Measurements from ENCODE around the gene PSMD12.

PSMD12 gene

GRCh38 chr17:67290711-67291291 lies 75.6 kb downstream of the PSMD12 start:
- Histone ChIP-seq H3K27me3 (ENCODE audit: control insufficient read depth, insufficient read depth, low read length) (no peaks in the 10 kb centered on the region), H3K9ac (ENCODE audit: low read depth, low read length) (no peak overlapping the region), H3K36me3 (ENCODE audit: control insufficient read depth, insufficient read depth, low read length) (no peaks in the 10 kb centered on the region), H3K9me3 (ENCODE audit: control insufficient read depth, insufficient read depth, low read length) (no peaks in the 10 kb centered on the region), H3K4me3 (ENCODE audit: low read depth, low read length) (no peak overlapping the region), H3K4me1 (ENCODE audit: control insufficient read depth, insufficient read depth, low read length) (peaks cover 4% of the 10 kb centered on the region)

GRCh38 chr17:67290244-67290643 lies 76.1 kb downstream of the PSMD12 start:
- Histone ChIP-seq H3K27me3 (ENCODE audit: control insufficient read depth, insufficient read depth, low read length) (no peaks in the 10 kb centered on the region), H3K9me3 (ENCODE audit: control insufficient read depth, insufficient read depth, low read length) (no peaks in the 10 kb centered on the region), H3K9ac (ENCODE audit: low read depth, low read length) (no peak overlapping the region), H3K36me3 (ENCODE audit: control insufficient read depth, insufficient read depth, low read length) (no peaks in the 10 kb centered on the region), H3K4me1 (ENCODE audit: control insufficient read depth, insufficient read depth, low read length) (peaks cover 4% of the 10 kb centered on the region), H3K4me3 (ENCODE audit: low read depth, low read length) (no peak overlapping the region)

GRCh38 chr17:67289181-67289876 lies 77.0 kb downstream of the PSMD12 start:
- no peak overlapping the region for H3K4me3 ChIP-seq (ENCODE audit: low read depth, low read length)
- no peaks in the 10 kb centered on the region for H3K36me3 ChIP-seq (ENCODE audit: control insufficient read depth, insufficient read depth, low read length)
- peaks cover 4% of the 10 kb centered on the region for H3K4me1 ChIP-seq (ENCODE audit: control insufficient read depth, insufficient read depth, low read length)
- no peaks in the 10 kb centered on the region for H3K27me3 ChIP-seq (ENCODE audit: control insufficient read depth, insufficient read depth, low read length)
- H3K9me3 ChIP-seq (ENCODE audit: control insufficient read depth, insufficient read depth, low read length), result no peaks in the 10 kb centered on the region
- no peak overlapping the region for H3K9ac ChIP-seq (ENCODE audit: low read depth, low read length)

Data from iPS-15b (cell line).